HG03135 (cell line): ENCODE data around the gene ACTR8.

Experiments used
- ATAC-seq: cut with Tn5 transposase; IDR thresholded peaks from one replicate; pipeline ENCODE4 v1.9.1; 2021; ENCODE audit warnings: mild to moderate bottlenecking, moderate library complexity; ENCODE audit not compliant: unreplicated experiment

The ACTR8 gene

GRCh38 chr3:53865732-53866499, 16.0 kb downstream of the ACTR8 start:
- ATAC-seq: peak; percentile 58

GRCh38 chr3:53863145-53863544, 18.8 kb downstream of the ACTR8 start:
- ATAC-seq: no peak

GRCh38 chr3:53862241-53862640, 19.7 kb downstream of the ACTR8 start:
- ATAC-seq: no peak

- no peak for ATAC-seq
These were observed 21.8 kb downstream of the ACTR8 start for GRCh38 chr3:53860196-53860595.

- no peak for ATAC-seq
These were observed 22.8 kb downstream of the ACTR8 start for GRCh38 chr3:53859178-53859577.

- ATAC-seq: no peak
These were observed 23.7 kb downstream of the ACTR8 start for GRCh38 chr3:53858096-53858741.

- ATAC-seq: no peak
These were observed 25.0 kb downstream of the ACTR8 start for GRCh38 chr3:53856964-53857363.

- ATAC-seq: no peak
These were observed 31.1 kb downstream of the ACTR8 start for GRCh38 chr3:53850895-53851294.

- ATAC-seq: no peak
These were observed 32.0 kb downstream of the ACTR8 start for GRCh38 chr3:53849916-53850315.

GRCh38 chr3:53846851-53847155, 35.1 kb downstream of the ACTR8 start:
- ATAC-seq: no peak

GRCh38 chr3:53846134-53846850, 35.7 kb downstream of the ACTR8 start, which contains the start of the genes CHDH and IL17RB:
TSS of gene CHDH (minus strand) at chr3:53846419. CDS start at chr3:53824008, 22,411 bp downstream.
TSS of gene IL17RB (plus strand) at chr3:53846568. CDS start at chr3:53846589, 21 bp downstream.
- ATAC-seq: peak; percentile 43

GRCh38 chr3:53845881-53846133, 36.1 kb downstream of the ACTR8 start:
- peak; percentile 8 for ATAC-seq

GRCh38 chr3:53845103-53845880, 36.7 kb downstream of the ACTR8 start:
- peak; percentile 20 for ATAC-seq

- peak; percentile 8 for ATAC-seq
These were observed 37.5 kb downstream of the ACTR8 start for GRCh38 chr3:53844262-53845102.

- ATAC-seq: peak; percentile 41
These were observed 38.5 kb downstream of the ACTR8 start for GRCh38 chr3:53843195-53844177.

GRCh38 chr3:53842436-53843194, 39.3 kb downstream of the ACTR8 start:
- ATAC-seq: no peak

GRCh38 chr3:53841296-53841695, 40.7 kb downstream of the ACTR8 start:
- no peak for ATAC-seq

- ATAC-seq: no peak
These were observed 44.6 kb downstream of the ACTR8 start for GRCh38 chr3:53837331-53837730.
